ENCODE data around the gene IL18.
A peak's percentile ranks its signal among the peaks of the same experiment; 100 is the strongest.
"Not testable (repeated sequence)": the region's sequence is repeated elsewhere in the genome, so short reads cannot be mapped to it uniquely, and the experiment has no call there.

Gene IL18

DNA sequence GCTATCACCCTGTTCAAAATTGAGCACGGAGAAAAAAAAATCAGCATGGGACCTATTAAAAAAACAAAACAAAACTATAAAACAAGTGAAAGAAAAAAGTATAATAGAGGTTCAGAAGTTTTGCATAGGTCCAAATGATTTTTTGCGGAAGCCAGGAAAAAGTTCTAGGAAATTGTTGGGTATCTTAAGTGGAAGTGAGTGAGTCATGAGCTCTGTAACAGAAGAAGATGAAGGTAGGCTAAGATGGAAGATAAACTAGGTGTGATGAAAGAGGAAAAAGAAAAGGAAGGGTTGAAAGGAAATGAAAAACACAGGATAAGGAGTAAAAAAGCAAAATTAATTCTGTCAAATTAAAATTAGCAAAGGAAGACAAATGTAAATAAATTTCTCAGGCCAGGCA, 49.4 kb downstream of the IL18 start:
- no peak for DNase-seq

- peak; percentile 60 for DNase-seq
Measured at GRCh38 chr11:112113539-112114457, 50.1 kb downstream of the IL18 start.

- peak; percentile 35 for DNase-seq
Measured at GRCh38 chr11:112106070-112106469, 57.8 kb downstream of the IL18 start.

- DNase-seq, result no peak
Measured at GRCh38 chr11:112103446-112103845, 60.4 kb downstream of the IL18 start.

GRCh38 chr11:112100462-112100861, 63.4 kb downstream of the IL18 start:
- DNase-seq, result peak; percentile 7

DNA sequence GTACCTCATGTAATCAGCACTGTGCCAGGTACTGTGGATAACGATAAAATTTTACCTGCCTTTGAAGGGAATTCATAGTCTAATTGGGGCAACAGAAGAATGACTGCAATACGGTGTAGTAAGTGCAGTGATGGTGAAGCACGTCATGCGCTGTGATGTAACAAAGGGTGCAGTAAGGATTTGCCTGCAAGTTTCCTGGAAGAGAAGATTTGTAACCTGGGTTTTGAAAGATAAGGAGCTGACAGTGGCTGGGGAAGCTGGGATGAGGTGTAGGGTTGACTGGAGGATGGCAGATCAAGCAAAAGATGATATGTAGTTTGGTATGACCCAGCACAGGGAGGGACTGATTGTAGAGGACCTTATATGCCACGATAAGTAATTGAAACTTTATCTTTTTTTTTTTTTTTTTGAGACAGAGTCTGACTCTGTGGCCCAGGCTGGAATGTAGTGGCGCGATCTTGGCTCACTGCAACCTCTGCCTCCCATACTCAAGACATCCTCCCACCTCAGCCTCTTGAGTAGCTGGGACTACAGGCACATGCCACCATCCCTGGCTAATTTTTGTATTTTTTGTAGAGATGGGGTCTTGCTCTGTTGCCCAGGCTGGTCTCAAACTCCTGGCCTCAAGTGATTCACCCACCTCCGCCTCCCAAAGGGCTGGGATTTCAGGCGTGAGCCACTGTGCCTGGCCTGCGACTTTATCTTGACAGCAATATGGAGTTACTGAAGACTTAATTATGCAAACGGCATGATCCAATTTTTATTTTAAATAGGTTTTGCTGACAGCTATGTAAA, 66.0 kb downstream of the IL18 start:
- no peak for DNase-seq

DNA sequence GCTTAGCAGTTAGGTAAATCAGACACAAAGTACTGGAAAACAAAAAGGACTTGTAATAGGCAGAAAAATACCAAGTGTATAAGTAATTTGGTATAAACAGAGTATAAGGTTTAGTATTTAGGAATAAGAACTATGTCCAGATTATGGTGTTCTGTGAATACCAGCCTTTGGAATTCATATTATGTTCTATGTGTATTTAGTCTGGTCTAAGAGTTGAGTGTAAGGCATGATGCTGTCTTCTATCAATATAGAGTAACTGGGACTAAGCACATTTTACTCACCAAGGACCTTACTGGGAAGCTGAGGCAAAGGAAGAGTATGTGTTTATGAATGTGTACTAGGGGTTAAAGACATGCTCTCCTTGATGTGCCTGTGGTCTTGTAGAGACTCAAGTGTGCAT, 67.7 kb downstream of the IL18 start:
- no peak for DNase-seq

GRCh38 chr11:112095302-112095701, 68.6 kb downstream of the IL18 start:
- DNase-seq, result not testable (repeated sequence)

Data from kidney glomerular epithelial cell (primary cell).